HG03025 (cell line): Measurements from ENCODE around the gene PCMTD2.

Experiments
- ATAC-seq: cut with Tn5 transposase; IDR thresholded peaks from one replicate; pipeline ENCODE4 v1.9.1; 2021; ENCODE audit warnings: mild to moderate bottlenecking, moderate library complexity; ENCODE audit not compliant: unreplicated experiment, low FRiP score

Gene PCMTD2

GRCh38 chr20:64254571-64255360 lies 782 bp upstream of the PCMTD2 start:
- no peak for ATAC-seq

- no peak for ATAC-seq
Measured at GRCh38 chr20:64256282-64256935, 861 bp downstream of the PCMTD2 start.

GRCh38 chr20:64257107-64257757 lies 1.7 kb downstream of the PCMTD2 start:
- ATAC-seq = no peak

GRCh38 chr20:64258071-64258823 lies 2.7 kb downstream of the PCMTD2 start:
- ATAC-seq = no peak

GRCh38 chr20:64260239-64260638 lies 4.7 kb downstream of the PCMTD2 start:
- ATAC-seq = no peak

GRCh38 chr20:64261138-64261537 lies 5.6 kb downstream of the PCMTD2 start:
- no peak for ATAC-seq

- ATAC-seq = no peak
Measured at GRCh38 chr20:64264091-64264490, 8.5 kb downstream of the PCMTD2 start.

GRCh38 chr20:64265201-64265600 lies 9.7 kb downstream of the PCMTD2 start:
- ATAC-seq = no peak

GRCh38 chr20:64266988-64267387 lies 11.4 kb downstream of the PCMTD2 start:
- ATAC-seq = no peak

- ATAC-seq = no peak
Measured at GRCh38 chr20:64268174-64268573, 12.6 kb downstream of the PCMTD2 start.

- ATAC-seq = no peak
Measured at GRCh38 chr20:64269604-64270411, 14.3 kb downstream of the PCMTD2 start.

GRCh38 chr20:64271636-64272035 lies 16.1 kb downstream of the PCMTD2 start:
- ATAC-seq = no peak

- ATAC-seq = no peak
Measured at GRCh38 chr20:64273109-64273508, 17.6 kb downstream of the PCMTD2 start.

GRCh38 chr20:64276817-64277216 lies 21.3 kb downstream of the PCMTD2 start:
- ATAC-seq = no peak

GRCh38 chr20:64277571-64278316 lies 22.2 kb downstream of the PCMTD2 start:
- no peak for ATAC-seq

GRCh38 chr20:64278317-64278681 lies 22.8 kb downstream of the PCMTD2 start:
- no peak for ATAC-seq

GRCh38 chr20:64279826-64280459 lies 24.4 kb downstream of the PCMTD2 start:
- ATAC-seq = no peak

- ATAC-seq = no peak
Measured at GRCh38 chr20:64280460-64280843, 24.9 kb downstream of the PCMTD2 start.

- no peak for ATAC-seq
Measured at GRCh38 chr20:64283646-64284045, 28.1 kb downstream of the PCMTD2 start.
